Mucosa of descending colon (tissue), 3 donors: ENCODE results near the gene RAB3IP. TPM values are rescaled to one million over a fixed set of nuclear protein-coding genes. Genes with fewer than 3 reads are reported as not detected.

ENCODE experiments used
- ATAC-seq: fragments of 200-7000 bp; cut with Tn5 transposase; one replicate; pipeline ENCODE4 v1.9.1; 2020; ENCODE audit warnings: mild to moderate bottlenecking, moderate library complexity
- DNase-seq, 3 donors: peaks; one replicate each; pipeline ENCODE4 v3.0.0-alpha.2; 2020
- H3K36me3 ChIP-seq: fragments of 200-600 bp; one replicate; pipeline ENCODE4 v1.8.0; 2021; ENCODE audit warnings: low read depth, mild to moderate bottlenecking
- H3K4me1 ChIP-seq: fragments of 200-600 bp; one replicate; pipeline ENCODE4 v1.8.0; 2021; ENCODE audit warnings: low read depth, mild to moderate bottlenecking
- H3K4me3 ChIP-seq: fragments of 200-600 bp; one replicate; pipeline ENCODE4 v1.8.0; 2021; ENCODE audit warnings: mild to moderate bottlenecking
- H3K9me3 ChIP-seq: fragments of 200-600 bp; one replicate; pipeline ENCODE4 v1.8.0; 2021; ENCODE audit warnings: mild to moderate bottlenecking
- intact Hi-C, 2 donors: fragments of 100-400 bp; cut with DNase I in 1 of 2; cut with micrococcal nuclease in 1 of 2; formaldehyde crosslinking; loops; one replicate each; pipeline versions ENCODE4 v1.11.0 to v1.11.1; 2022; cut with DNase I, micrococcal nuclease
- total RNA-seq, 3 donors: library from RNA; stranded (reverse); fragmentation: NEBNext Ultra II Directional in 2 of 3; extraction: Animal tissue kit (Norgen Biotek cat#: 25700) in 2 of 3; gene quantifications; one replicate each; pipeline versions ENCODE4 v1.2.1 to v1.2.4, GENCODE V29; 2021 to 2023
- TF ChIP-seq, protein P1 (sequence below): fragments of 200-600 bp; IDR thresholded peaks from one replicate; pipeline ENCODE4 v1.8.0; 2022; ENCODE audit warnings: antibody characterized with exemption, mild to moderate bottlenecking
- donor health status: DM: no; HTN: no; CAD: no; lungs with moderate emphysema.
- donor health status: DM: no; HTN: no; CAD: no.
- donor health status: DM: no; HTN: yes; CAD: no.

Gene RAB3IP
- total RNA-seq, 3 donors from 2014 or later, result 19.2 to 57.6 (median 37.4) TPM

DNA sequence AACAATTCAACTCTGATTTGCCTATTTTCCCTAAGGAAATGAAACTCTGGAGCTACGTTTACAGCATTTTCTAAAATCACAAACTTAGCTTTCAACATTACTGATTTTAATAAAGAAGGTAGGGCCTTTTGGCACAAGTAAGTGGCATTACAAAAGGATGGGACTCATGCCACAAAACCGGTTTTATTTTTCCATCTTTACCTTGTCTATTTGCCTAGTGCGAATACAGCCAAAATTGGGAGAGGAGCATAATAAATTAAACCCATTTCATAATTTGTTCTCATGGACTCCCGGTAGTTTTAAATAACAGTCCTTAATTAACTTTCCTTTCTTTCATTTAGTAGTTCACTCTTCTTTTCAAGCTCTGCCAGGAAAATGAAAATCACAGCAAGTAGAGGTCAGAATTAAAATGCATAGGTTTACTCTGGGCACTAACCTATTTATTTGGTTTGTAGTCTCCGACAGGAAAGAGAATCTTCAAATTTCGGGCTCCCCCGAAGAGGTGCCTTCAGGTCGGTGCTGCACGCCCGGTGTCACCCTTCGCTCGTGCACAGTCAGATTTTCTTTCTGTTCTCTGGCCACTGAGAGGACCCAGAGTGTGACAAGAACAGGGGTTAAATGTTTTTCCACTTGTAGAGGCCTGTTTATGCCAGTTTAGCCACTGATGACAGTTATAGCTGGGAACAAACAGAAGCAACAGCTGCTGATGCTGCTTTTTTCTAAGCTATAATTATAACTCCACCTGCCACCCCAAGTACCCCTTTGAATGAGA lies 39.7 kb upstream of the RAB3IP start, which contains the start of gene BEST3:
BEST3 (minus strand) TSS at position 535 of the 772 bp plus-strand sequence. CDS start 1,505 bp downstream, outside the sequence.
- Histone ChIP-seq H3K4me3 (no peak within 1 kb of the TSS), H3K9me3 (no peaks in the 10 kb centered on the region), H3K4me1 (no peaks in the 10 kb centered on the region), H3K36me3 (no peaks in the 10 kb centered on the region)
- TF ChIP-seq, protein P1, sequence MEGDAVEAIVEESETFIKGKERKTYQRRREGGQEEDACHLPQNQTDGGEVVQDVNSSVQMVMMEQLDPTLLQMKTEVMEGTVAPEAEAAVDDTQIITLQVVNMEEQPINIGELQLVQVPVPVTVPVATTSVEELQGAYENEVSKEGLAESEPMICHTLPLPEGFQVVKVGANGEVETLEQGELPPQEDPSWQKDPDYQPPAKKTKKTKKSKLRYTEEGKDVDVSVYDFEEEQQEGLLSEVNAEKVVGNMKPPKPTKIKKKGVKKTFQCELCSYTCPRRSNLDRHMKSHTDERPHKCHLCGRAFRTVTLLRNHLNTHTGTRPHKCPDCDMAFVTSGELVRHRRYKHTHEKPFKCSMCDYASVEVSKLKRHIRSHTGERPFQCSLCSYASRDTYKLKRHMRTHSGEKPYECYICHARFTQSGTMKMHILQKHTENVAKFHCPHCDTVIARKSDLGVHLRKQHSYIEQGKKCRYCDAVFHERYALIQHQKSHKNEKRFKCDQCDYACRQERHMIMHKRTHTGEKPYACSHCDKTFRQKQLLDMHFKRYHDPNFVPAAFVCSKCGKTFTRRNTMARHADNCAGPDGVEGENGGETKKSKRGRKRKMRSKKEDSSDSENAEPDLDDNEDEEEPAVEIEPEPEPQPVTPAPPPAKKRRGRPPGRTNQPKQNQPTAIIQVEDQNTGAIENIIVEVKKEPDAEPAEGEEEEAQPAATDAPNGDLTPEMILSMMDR, result no peak
- intact Hi-C loops, result no loop called here
- no peak for DNase-seq
- ATAC-seq, result no peak

DNA sequence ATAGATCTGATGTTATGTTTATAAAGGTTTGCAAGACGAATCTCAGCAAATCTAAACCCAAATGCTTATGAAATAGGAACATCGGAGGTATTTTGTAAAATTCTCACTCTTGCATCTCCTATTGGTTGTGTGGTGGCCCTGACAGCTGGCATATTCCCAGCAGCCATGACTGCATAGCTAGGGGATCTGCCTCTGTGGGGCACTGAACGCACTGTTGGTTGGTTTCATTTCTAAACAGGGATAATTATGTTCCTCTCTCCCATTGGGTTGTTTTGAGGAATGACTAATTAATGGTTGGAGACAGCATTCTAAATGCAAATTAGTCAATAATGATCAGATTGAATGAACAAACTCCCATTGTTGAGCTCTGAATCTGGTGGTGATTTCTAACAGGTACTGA lies 36.8 kb upstream of the RAB3IP start:
- no peak for ATAC-seq

DNA sequence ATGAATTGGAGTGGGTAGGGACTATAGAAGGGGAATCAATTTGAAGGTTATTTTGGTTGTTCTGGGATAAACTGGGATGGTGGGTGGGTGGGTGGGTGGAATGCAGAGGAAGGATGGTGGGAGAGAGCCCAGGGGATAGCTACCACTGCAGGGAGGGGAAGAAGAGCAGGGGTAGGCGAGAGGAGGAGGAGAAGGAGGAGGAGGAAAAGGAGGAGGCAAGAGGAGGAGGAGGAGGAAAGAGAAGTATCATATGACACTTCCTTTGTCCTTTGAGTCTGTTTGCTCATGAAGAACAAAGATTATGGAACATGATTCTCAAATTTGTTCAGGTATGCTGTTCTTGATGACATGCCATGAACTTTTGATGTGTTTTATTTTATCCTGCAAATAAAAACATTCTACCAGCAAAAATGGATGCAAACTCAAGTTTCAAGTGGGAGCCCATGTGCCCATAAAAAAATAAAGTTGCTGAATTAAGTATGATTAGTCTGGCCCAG lies 35.5 kb upstream of the RAB3IP start:
- Histone ChIP-seq H3K9me3 (no peaks in the 10 kb centered on the region), H3K4me1 (no peaks in the 10 kb centered on the region), H3K4me3 (no peak overlapping the region), H3K36me3 (no peaks in the 10 kb centered on the region)
- ATAC-seq (no peak), DNase-seq (no peak)
- TF ChIP-seq, protein P1, result no peak
- intact Hi-C loops, result no loop called here

More for the DNA sequence above, 36.8 kb upstream of the RAB3IP start:
- H3K9me3 ChIP-seq, result no peaks in the 10 kb centered on the region
- DNase-seq, result no peak
- H3K36me3 ChIP-seq, result no peaks in the 10 kb centered on the region
- intact Hi-C loops, result no loop called here
- TF ChIP-seq, protein P1, result no peak
- H3K4me3 ChIP-seq, result no peak overlapping the region
- no peaks in the 10 kb centered on the region for H3K4me1 ChIP-seq

DNA sequence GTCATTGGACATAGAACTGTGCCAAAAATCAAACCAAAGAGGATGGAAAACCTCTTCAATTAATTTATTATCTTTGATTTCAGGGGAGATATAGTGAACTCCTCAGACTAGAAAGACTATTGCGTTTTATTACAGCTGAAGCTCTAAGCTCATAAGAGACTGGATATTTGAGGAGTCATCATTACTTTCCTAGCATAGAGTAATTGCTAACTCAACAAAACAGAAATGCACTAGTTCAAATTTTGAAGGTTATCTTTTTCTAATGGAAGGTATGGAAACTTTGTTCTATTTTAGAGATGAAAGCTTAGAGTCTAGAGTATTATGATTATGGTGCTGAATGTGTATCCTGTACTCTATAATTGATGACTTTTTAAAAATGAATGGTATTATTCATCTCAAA lies 34.3 kb upstream of the RAB3IP start:
- Histone ChIP-seq H3K9me3 (no peaks in the 10 kb centered on the region), H3K36me3 (no peaks in the 10 kb centered on the region), H3K4me3 (no peak overlapping the region), H3K4me1 (no peaks in the 10 kb centered on the region)
- DNase-seq, result no peak
- ATAC-seq, result no peak
- intact Hi-C loops, result no loop called here
- TF ChIP-seq, protein P1, result no peak

DNA sequence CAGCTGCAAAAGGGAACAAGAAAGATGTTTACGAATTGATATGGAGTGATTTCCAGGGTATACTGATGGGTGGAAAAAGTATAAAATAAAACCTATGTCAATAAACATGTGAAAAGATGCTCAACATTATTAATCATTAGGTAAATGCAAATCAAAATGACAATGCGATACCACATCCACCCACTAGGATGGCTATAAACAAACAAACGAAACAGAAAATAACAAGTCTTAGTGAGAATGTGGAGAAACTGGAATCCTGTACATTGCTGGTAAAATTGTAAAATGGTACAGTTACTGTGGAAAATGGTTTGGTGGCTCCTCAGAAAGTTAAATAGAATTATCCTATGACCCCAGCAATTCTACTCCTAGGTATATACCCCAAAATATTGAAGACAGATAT lies 30.0 kb upstream of the RAB3IP start:
- TF ChIP-seq, protein P1, result no peak
- H3K36me3 ChIP-seq, result no peaks in the 10 kb centered on the region
- H3K4me1 ChIP-seq, result no peaks in the 10 kb centered on the region
- ATAC-seq (no peak), DNase-seq (no peak)
- intact Hi-C loops, result no loop called here
- no peak overlapping the region for H3K4me3 ChIP-seq
- H3K9me3 ChIP-seq, result no peaks in the 10 kb centered on the region
